ENCODE measurements around the gene LKAAEAR1.
"Not testable (repeated sequence)": the region's sequence is repeated elsewhere in the genome, so short reads cannot be mapped to it uniquely, and the experiment has no call there.

The LKAAEAR1 gene

DNA sequence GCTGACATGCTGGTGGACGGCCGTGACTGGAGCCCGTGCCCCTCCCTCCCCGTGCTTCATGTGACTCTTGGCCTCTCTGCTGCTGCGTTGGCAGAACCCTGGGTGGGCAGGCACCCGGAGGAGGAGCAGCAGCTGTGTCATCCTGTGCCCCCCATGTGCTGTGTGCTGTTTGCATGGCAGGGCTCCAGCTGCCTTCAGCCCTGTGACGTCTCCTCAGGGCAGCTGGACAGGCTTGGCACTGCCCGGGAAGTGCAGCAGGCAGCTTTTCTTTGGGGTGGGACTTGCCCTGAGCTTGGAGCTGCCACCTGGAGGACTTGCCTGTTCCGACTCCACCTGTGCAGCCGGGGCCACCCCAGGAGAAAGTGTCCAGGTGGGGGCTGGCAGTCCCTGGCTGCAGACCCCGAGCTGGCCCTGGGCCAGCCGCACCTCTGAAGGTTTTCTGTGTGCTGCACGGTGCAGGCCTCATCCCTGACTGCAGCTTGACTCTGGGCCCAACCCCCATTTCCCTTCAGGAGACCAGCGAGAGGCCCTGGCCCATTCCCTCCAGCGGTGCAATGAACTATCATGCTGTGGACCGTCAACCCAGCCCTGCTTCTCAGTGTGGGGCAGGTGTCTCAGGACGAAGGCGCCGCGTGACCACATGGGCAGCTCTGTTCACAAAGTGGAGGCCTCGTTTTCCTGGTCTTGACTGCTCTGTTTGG lies 15.0 kb upstream of the LKAAEAR1 start:
- DNase-seq (ENCODE audit: low read depth in 2 of 2), result no peak

- no peak for DNase-seq (ENCODE audit: low read depth in 2 of 2)
Measured at GRCh38 chr20:64098471-64099013, 14.3 kb upstream of the LKAAEAR1 start.

GRCh38 chr20:64096535-64096934 lies 12.3 kb upstream of the LKAAEAR1 start:
- DNase-seq (ENCODE audit: low read depth in 2 of 2), result no peak

- no peak for DNase-seq (ENCODE audit: low read depth in 2 of 2)
Measured at GRCh38 chr20:64095927-64096326, 11.7 kb upstream of the LKAAEAR1 start.

DNA sequence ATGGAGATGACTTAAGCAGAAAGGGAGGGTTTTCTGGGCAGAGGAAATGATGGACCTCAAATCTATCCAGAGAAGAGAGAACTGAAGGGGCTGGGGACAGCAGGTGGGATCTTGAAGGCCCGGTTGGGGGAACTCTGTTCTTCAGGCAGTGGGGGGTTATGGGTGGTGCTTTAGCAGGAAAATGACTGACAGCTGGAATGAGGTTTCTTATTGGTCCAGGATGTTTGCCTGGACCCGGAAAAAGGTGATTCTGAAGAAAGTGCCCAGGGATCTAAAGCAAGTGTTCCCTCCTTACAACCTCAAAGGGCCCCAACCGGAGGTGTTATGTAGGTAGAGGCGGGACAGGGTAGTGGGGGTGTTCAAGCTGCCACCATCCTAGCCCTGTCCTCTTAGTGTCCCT lies 11.3 kb upstream of the LKAAEAR1 start:
- no peak for DNase-seq (ENCODE audit: low read depth in 2 of 2)

DNA sequence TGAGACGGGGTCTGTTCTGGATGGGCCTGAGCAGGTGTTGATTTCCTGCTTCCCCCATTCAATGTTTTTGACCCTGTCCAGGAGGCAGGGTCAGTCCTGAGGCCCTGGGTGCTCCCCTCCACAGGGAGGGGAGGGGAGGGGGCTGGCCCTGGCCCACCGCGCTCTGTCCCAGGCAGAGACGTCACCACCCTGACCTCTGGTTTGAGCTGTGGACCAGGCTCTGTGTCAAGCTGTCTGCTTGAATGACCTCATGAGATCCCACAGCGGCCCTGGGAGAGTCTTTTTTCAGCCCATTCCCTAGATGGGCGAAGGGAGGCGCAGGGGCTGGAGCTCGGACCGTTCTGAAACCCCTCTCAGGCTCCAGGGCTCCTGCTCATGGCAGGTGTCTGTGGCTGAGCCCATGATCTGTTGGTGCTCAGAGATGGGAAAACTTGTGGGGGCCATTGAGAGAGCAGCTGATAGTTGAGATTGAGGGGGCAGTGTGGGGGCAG lies 8.9 kb upstream of the LKAAEAR1 start:
- DNase-seq (ENCODE audit: low read depth in 2 of 2), result no peak

GRCh38 chr20:64092258-64093012 lies 8.2 kb upstream of the LKAAEAR1 start:
- no peak for DNase-seq (ENCODE audit: low read depth in 2 of 2)

DNA sequence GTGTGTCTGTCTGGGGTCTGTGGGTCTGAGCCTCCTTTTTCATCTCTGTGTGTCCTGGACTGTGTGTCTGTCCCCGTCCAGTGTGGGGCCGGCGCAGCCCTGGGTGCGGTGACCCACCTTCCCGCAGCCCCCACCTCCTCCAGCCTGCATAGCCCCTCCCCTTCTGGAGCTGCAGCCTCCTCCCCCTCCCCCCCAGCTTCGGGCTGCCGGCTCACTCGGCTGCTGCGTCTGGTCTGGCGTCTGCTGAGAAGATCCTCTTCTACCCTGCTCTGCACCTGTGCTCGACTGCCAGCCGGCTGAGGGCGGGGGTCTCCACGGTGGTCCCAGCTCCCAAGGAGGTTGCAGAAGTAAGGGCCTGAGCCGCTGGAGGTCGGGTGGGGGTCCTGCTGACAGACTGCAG lies 7.6 kb upstream of the LKAAEAR1 start:
- no peak for DNase-seq (ENCODE audit: low read depth in 2 of 2)

- DNase-seq (ENCODE audit: low read depth in 2 of 2), result no peak
Measured at GRCh38 chr20:64091340-64091739, 7.1 kb upstream of the LKAAEAR1 start.

DNA sequence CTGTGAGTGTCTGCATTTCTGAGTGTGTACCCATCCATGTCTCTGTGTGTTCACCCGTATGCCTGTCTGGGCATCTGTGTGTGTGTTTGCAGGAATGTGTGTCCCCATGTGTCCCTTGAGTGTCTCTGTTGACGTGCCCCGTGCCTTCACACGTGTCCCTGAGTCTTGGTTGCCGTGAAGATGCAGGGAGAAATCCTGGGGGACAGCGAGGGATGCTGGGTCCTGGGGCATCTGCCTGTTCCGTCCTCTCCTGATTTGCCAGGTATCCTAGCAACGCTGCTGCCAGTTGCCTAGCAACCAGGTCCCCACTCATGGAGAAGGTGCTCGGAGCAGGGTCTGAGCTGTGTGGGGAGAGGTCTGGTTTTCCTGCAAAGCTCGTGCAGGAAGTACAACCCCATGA lies 6.0 kb upstream of the LKAAEAR1 start:
- no peak for DNase-seq (ENCODE audit: low read depth in 2 of 2)

GRCh38 chr20:64088586-64088985 lies 4.4 kb upstream of the LKAAEAR1 start:
- not testable (repeated sequence) for DNase-seq (ENCODE audit: low read depth in 2 of 2)

- not testable (repeated sequence) for DNase-seq (ENCODE audit: low read depth in 2 of 2)
Measured at GRCh38 chr20:64087226-64087825, 3.1 kb upstream of the LKAAEAR1 start.

- no peak for DNase-seq (ENCODE audit: low read depth in 2 of 2)
Measured at GRCh38 chr20:64086801-64087200, 2.6 kb upstream of the LKAAEAR1 start.

DNA sequence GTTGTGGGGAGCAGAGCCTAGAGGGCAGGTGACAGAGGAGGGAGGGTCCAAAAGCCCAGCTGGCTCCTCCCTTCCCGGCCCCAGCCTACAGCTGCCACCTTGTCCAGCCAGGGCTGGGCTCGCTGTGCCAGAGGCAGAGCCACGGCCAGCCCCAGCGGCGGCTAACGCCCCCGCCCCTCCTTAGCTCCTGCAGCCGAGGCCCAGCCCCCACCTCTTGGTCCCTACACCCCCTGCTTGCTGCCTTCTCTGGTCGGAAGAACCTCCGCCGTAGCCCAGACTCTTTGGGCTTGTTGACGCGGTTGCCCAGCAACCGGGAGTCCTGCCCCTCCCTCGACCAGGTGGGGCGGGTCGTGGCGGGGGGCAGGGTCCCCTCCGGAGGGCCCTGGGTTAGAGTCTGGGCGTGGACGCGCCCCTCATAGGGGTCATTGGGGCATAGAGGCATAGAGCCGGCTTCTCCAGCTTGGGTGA lies 521 bp upstream of the LKAAEAR1 start:
- no peak for DNase-seq (ENCODE audit: low read depth in 2 of 2)

DNA sequence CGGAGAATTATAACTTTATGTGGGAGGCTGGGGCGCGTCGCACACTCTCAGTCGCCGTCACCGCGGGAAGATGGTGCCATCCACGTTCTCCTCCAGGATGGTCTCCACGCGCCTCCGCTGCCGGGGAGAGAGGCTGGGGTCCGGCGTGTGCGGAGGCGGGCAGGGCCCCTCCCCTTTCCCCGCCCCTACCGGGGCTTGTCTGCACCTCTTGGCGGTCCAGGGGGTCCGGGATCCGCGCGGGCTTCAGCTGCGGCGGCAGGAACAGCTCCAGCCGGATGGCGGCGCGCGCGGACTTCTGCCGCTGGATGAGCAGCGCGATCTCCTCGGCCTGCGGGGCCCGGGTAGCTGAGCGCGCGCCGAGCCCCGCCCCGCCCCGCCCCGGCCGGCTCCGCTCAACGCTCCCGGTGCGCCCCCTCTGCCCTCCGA lies 807 bp downstream of the LKAAEAR1 start:
- peak in 1 of 2 donors; percentile 65 for DNase-seq (ENCODE audit: low read depth in 2 of 2)

DNA sequence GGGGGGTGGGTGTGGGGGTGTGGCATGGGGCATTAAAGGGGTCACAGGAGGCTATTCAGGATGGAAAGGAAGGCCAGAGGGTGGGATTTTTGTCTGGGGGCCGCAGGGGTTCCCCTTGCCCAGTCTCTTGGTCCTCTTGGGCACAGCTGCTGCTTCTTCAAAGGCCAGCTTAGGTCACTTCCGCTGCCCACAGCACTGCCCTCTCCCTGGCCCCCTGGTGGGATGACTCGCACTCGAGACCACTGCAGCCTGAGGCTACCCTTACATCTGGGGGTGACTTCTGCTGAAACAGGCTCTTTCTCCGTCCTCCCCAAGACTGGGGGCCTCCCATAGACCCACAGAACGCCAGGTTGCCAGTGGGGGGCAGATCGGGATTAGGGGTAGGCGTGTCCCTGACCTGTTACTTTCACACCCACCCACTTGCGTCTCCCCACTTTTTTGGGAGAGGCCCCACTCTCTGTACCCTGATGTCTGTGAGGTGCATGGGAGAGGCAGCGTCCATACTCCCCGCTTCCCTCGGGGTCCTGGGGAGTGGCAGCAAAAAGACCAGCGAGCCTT lies 1.3 kb downstream of the LKAAEAR1 start:
- DNase-seq (ENCODE audit: low read depth in 2 of 2), result no peak

DNA sequence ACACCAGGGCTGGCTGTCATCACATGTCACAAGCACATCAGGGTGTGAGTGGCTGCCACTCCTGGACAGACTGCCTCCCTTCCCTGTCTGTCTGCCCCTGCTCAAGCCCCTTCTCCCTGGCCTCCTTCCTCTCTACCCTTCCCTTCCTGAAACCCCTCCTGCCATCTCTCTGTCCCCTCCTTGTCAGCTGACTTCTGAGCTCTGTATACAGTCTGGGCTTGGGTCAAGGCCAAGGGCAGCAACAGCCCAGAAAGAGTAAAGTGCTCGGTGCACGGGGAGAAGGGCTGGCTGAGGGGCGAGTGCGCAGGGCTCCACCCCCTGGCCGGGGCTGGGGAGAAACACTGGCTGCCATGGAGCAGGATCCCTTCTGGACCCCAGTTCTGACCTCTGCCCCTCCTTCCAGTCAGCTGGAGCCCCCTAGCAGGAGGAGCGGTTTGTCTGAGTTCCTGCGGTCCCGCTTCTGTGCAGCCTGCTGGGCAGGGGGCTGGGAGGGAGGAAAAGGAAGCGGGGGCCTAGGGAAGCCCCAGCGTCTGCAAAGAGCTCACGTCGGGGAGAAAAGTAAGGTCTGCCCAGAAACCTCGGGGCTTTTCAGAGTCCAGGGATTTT lies 2.0 kb downstream of the LKAAEAR1 start:
- DNase-seq (ENCODE audit: low read depth in 2 of 2), result no peak

DNA sequence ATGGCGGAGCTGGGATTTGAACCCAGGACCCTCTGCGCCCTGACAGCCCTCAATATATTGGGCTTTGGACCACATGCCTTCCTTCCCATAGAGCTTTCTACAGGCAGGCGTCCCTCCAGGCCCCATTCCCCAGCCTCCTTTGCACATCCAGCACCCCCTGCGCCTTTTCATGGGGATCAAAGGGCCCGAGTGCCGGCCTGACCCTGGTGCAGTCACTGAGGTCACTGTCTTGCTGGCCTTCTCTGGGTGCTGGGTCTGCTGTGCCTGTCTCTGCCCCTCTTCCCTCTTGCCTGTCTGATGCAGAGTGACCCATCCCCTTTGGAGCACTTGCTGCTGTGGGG lies 2.6 kb downstream of the LKAAEAR1 start:
- DNase-seq (ENCODE audit: low read depth in 2 of 2), result no peak

GRCh38 chr20:64080813-64081623 lies 3.2 kb downstream of the LKAAEAR1 start:
- no peak for DNase-seq (ENCODE audit: low read depth in 2 of 2)

DNA sequence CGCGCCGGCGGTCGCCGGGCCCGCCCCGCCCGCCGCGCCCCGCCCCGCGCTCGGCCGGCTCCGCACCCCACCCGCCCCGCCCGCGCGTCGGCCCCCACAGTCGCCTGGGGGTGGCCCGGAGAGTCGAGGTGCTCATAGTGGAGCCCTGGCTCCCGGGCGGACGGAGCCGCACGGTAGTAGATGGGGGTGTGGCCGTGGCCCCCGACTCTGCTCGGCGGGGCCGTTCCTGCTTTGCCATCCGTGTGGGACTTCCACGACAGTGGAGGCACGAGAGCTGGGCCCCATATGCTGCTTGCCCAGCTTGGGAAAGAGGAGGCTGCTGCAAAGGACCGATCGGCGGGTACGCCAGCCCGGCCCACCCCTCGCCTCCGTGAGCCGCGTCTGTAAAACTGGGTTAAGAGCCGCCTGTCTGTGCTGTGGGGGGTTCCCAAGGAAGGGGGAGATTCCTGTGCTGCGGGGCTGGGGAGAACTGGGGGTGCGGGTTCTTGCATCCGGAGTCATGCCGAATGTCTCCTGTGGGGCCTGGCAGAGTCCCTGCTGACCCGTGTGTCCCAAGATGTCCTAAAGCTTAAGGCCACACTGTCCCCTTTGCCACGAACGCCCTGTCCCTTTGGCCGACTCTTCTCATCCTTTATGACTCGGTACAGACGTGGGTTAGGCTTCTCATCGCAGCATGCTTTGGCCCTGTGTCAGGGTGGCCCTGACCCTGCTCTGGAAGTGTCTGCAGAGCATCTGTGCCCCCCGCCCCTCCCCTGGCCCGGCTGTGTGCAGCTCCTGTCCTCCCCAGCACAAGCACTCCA lies 4.0 kb downstream of the LKAAEAR1 start, which contains the start of gene OPRL1:
TSS of gene OPRL1 (plus strand) at position 70 of the 800 bp plus-strand sequence. CDS start 12,639 bp downstream, outside the sequence.
- no peak for DNase-seq (ENCODE audit: low read depth in 2 of 2)
